Sigmoid colon (tissue), 4 donors: ENCODE measurements around the gene TAP2.

Experiments used
- EP300 ChIP-seq, 4 donors: sonication (generic); formaldehyde crosslinking; IDR thresholded peaks; one replicate each; pipeline ENCODE4 v1.6.1; 2017; ENCODE audit warnings: antibody characterized with exemption in 4 of 4
- POLR2A ChIP-seq, 2 donors: fragments of 450-650 bp; IDR thresholded peaks; one replicate each; pipeline ENCODE4 v1.6.1; 2016; ENCODE audit warnings: antibody characterized with exemption in 2 of 2, mild to moderate bottlenecking in 2 of 2, moderate library complexity in 2 of 2
- POLR2AphosphoS5 ChIP-seq, 4 donors: sonication (generic); formaldehyde crosslinking; IDR thresholded peaks; one replicate each; pipeline ENCODE4 v1.6.1; 2017; ENCODE audit warnings: antibody characterized with exemption in 4 of 4
- TF ChIP-seq, protein P1 (sequence below), 4 experiments: fragments of 450-650 bp in 3 of 4; fragments of 200-600 bp in 1 of 4; IDR thresholded peaks; one replicate each; pipeline ENCODE4 v1.5.1; 2016 to 2019; ENCODE audit warnings: antibody characterized with exemption in 4 of 4, mild to moderate bottlenecking in 3 of 4, moderate library complexity in 2 of 4

DNA sequence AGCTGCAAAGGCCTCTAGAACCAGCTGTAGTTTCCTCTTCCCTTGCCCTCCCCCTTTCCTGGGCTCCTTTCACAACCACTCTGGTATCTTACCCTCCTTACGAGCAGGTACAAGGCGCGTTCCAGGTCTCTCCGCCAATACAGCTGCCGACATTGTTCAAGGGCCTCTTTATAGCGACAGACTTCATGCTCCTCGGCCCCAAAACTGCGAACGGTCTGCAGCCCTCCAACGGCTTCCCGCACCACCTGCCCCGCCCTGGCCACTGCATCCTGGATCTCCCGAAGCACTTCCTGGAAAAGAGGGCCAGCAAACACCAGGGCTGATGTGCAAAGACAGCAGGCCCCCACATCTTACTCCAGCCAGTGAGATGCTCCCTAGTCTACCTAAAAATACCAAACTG lies 6.0 kb downstream of the TAP2 start:
- TF ChIP-seq, protein P1, sequence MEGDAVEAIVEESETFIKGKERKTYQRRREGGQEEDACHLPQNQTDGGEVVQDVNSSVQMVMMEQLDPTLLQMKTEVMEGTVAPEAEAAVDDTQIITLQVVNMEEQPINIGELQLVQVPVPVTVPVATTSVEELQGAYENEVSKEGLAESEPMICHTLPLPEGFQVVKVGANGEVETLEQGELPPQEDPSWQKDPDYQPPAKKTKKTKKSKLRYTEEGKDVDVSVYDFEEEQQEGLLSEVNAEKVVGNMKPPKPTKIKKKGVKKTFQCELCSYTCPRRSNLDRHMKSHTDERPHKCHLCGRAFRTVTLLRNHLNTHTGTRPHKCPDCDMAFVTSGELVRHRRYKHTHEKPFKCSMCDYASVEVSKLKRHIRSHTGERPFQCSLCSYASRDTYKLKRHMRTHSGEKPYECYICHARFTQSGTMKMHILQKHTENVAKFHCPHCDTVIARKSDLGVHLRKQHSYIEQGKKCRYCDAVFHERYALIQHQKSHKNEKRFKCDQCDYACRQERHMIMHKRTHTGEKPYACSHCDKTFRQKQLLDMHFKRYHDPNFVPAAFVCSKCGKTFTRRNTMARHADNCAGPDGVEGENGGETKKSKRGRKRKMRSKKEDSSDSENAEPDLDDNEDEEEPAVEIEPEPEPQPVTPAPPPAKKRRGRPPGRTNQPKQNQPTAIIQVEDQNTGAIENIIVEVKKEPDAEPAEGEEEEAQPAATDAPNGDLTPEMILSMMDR (IDR thresholded peaks at IDR 0.05): no peak
- TF ChIP-seq POLR2A (IDR thresholded peaks at IDR 0.05) (no peak), EP300 (IDR thresholded peaks at IDR 0.05) (no peak), POLR2AphosphoS5 (IDR thresholded peaks at IDR 0.05) (no peak)
